ENCODE results near the gene HSD17B8. TPM values are rescaled to one million over a fixed set of nuclear protein-coding genes. Genes with fewer than 3 reads are reported as not detected.

The HSD17B8 gene
- total and polyA plus RNA-seq, 10 of the 15 experiments (the other 5 are each of a cell fraction or from before 2014, with no cell fraction given): 3.1 to 54.3 (median 26.5) TPM

DNA sequence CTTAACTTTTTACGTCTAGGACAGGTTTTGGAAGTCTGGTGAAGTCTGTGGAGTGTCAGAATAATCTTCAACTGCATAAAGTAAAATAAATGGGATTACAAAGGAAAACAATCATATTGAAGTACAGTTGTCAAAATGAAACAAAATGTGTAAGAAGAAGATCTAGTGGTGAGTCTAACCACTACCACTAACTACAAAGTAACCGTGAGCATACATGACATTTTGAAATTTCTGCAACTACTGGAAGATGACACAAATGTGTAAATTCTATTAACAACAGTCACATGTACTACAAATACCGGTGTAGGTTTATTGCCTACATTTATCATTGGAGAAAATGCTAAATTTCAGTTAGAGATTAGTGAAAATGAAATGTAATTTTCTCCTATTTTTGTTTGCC is 37.5 kb downstream of the HSD17B8 start:
- no peak for DNase-seq (ENCODE audit: low read depth, low spot score)
- H3K79me2 ChIP-seq (ENCODE audit: control insufficient read depth, insufficient read depth, low read length): no peaks in the 10 kb centered on the region
- H3K4me1 ChIP-seq (ENCODE audit: control insufficient read depth, insufficient read depth, low read length): no peaks in the 10 kb centered on the region
- SMC1A ChIA-PET (ENCODE audit: uncharacterized antibody, unreplicated experiment): no interaction called here
- in situ Hi-C loops (cut with MboI) (no loop called here), intact Hi-C loops (cut with micrococcal nuclease; ENCODE audit: unreplicated experiment) (no loop called here)
- RAD21 ChIA-PET (ENCODE audit: unreplicated experiment): no interaction called here
- TF ChIP-seq BHLHE40 (IDR thresholded peaks at IDR 0.05; ENCODE audit: borderline replicate concordance in 1 of 2, low read depth in 2 of 2, low read length in 1 of 2) (peak in 1 of 2 experiments; percentile 14; a peak in 1 of 4 replicates), SRF (IDR thresholded peaks at IDR 0.05; ENCODE audit: low read depth in 2 of 2, low read length in 2 of 2) (no peak), PML (IDR thresholded peaks at IDR 0.05; ENCODE audit: low read length) (no peak), JUNB (IDR thresholded peaks at IDR 0.05) (peak; percentile 38), MYB (IDR thresholded peaks at IDR 0.05; ENCODE audit: borderline replicate concordance, low read depth, low read length) (no peak), BMI1 (IDR thresholded peaks at IDR 0.05; ENCODE audit: borderline replicate concordance) (no peak), RUNX3 (IDR thresholded peaks at IDR 0.05; ENCODE audit: low read length) (peak; percentile 39; the same call in 1 of the 2 replicates), BRCA1 (IDR thresholded peaks at IDR 0.05; ENCODE audit: low read depth, low read length) (no peak)
- no peaks in the 10 kb centered on the region for H3K36me3 ChIP-seq (ENCODE audit: control insufficient read depth in 2 of 2, insufficient read depth in 2 of 2, low read length in 1 of 2)
- ATAC-seq: peak; percentile 65
- CTCF ChIA-PET: no interaction called here
- H2AFZ ChIP-seq (ENCODE audit: control insufficient read depth, low read depth, low read length): no peak overlapping the region
- BruUV-seq (replicated peaks): no TSS peak
- H3K9ac ChIP-seq (ENCODE audit: control insufficient read depth, insufficient read depth, low read length): no peak overlapping the region
- peak; percentile 92 for FAIRE-seq
- POLR2A ChIA-PET: no interaction called here
- no peaks in the 10 kb centered on the region; a peak in 1 of 4 replicates for H3K27me3 ChIP-seq (replicated peaks in 1 of 2; ENCODE audit: control insufficient read depth in 2 of 2, insufficient read depth in 2 of 2, low read length in 1 of 2)
- no peak overlapping the region for H3K4me2 ChIP-seq (ENCODE audit: control insufficient read depth, insufficient read depth)
- H3K27ac ChIP-seq (ENCODE audit: control insufficient read depth, insufficient read depth): no peak overlapping the region
- 3% methylated on average over 3 of the region's 3 CpGs for WGBS (ENCODE audit: insufficient coverage, insufficient replicate concordance, low lambda C conversion rate, missing lambda C conversion rate)
- no peaks in the 10 kb centered on the region for H3K9me3 ChIP-seq (replicated peaks; ENCODE audit: control insufficient read depth, insufficient read depth, low read length)
- no peak overlapping the region for H3K4me3 ChIP-seq
- H4K20me1 ChIP-seq (ENCODE audit: control insufficient read depth, insufficient read depth): no peaks in the 10 kb centered on the region

DNA sequence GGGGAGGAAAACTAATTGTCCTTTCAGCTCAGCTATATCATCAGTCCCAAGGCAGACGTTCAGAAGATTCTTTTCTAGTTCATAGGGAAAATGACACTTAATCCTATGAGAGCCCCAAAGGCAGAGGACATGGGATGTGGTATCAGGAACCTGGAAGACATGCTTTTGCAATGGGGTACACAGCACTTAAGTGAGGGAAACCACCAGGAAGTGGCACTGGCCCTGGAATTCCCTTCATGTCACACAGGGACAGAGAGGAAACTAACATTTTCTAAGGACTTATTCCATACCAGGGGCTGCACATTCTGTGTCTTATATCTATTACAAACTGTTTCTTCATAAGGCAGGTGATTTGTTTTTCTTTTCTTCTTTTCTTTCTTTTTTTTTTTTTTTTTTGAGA is 39.0 kb downstream of the HSD17B8 start:
- no peak for ATAC-seq
- ChIA-PET POLR2A (interaction anchor here (1.0 kb wide), 1 partner anchor 125 kb away, joined by 3 read pairs; no protein-coding TSS in a partner anchor), RAD21 (ENCODE audit: unreplicated experiment) (interaction anchor here (1.1 to 1.4 kb wide), 2 partner anchors 71 to 93 kb away, joined by 3 to 4 read pairs; no protein-coding TSS in a partner anchor), CTCF (no interaction called here), SMC1A (ENCODE audit: uncharacterized antibody, unreplicated experiment) (interaction anchor here (0.8 kb wide), 1 partner anchor 833 kb away, joined by 3 read pairs; no protein-coding TSS in a partner anchor)
- Histone ChIP-seq H3K79me2 (ENCODE audit: control insufficient read depth, insufficient read depth, low read length) (no peaks in the 10 kb centered on the region), H4K20me1 (ENCODE audit: control insufficient read depth, insufficient read depth) (no peaks in the 10 kb centered on the region), H3K9ac (ENCODE audit: control insufficient read depth, insufficient read depth, low read length) (no peak overlapping the region), H2AFZ (ENCODE audit: control insufficient read depth, low read depth, low read length) (no peak overlapping the region), H3K4me2 (ENCODE audit: control insufficient read depth, insufficient read depth) (no peak overlapping the region), H3K27me3 (replicated peaks in 1 of 2; ENCODE audit: control insufficient read depth in 2 of 2, insufficient read depth in 2 of 2, low read length in 1 of 2) (no peaks in the 10 kb centered on the region), H3K4me3 (no peak overlapping the region), H3K36me3 (ENCODE audit: control insufficient read depth in 2 of 2, insufficient read depth in 2 of 2, low read length in 1 of 2) (no peaks in the 10 kb centered on the region), H3K4me1 (ENCODE audit: control insufficient read depth, insufficient read depth, low read length) (peaks cover under 1% of the 10 kb centered on the region; the same call in 1 of the 2 replicates), H3K27ac (ENCODE audit: control insufficient read depth, insufficient read depth) (no peak overlapping the region), H3K9me3 (replicated peaks; ENCODE audit: control insufficient read depth, insufficient read depth, low read length) (no peaks in the 10 kb centered on the region)
- intact Hi-C loops (cut with micrococcal nuclease; ENCODE audit: unreplicated experiment): no loop called here
- BruUV-seq (replicated peaks): no TSS peak
- in situ Hi-C loops (cut with MboI): no loop called here
- DNase-seq (ENCODE audit: low read depth, low spot score): no peak
- WGBS (ENCODE audit: insufficient coverage, insufficient replicate concordance, low lambda C conversion rate, missing lambda C conversion rate): 0% methylated on average over 1 of the region's 1 CpG
- FAIRE-seq: no peak
- TF ChIP-seq NFIC (IDR thresholded peaks at IDR 0.05; ENCODE audit: low read depth, low read length) (no peak), TCF12 (IDR thresholded peaks at IDR 0.05; ENCODE audit: low read depth, low read length) (no peak), DPF2 (IDR thresholded peaks at IDR 0.05) (no peak)
- TF ChIP-seq, protein P1, sequence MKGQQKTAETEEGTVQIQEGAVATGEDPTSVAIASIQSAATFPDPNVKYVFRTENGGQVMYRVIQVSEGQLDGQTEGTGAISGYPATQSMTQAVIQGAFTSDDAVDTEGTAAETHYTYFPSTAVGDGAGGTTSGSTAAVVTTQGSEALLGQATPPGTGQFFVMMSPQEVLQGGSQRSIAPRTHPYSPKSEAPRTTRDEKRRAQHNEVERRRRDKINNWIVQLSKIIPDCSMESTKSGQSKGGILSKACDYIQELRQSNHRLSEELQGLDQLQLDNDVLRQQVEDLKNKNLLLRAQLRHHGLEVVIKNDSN (IDR thresholded peaks at IDR 0.05; ENCODE audit: borderline replicate concordance, extremely low read length, insufficient read depth, low read depth, low read length): no peak
- TF ChIP-seq, protein P2, sequence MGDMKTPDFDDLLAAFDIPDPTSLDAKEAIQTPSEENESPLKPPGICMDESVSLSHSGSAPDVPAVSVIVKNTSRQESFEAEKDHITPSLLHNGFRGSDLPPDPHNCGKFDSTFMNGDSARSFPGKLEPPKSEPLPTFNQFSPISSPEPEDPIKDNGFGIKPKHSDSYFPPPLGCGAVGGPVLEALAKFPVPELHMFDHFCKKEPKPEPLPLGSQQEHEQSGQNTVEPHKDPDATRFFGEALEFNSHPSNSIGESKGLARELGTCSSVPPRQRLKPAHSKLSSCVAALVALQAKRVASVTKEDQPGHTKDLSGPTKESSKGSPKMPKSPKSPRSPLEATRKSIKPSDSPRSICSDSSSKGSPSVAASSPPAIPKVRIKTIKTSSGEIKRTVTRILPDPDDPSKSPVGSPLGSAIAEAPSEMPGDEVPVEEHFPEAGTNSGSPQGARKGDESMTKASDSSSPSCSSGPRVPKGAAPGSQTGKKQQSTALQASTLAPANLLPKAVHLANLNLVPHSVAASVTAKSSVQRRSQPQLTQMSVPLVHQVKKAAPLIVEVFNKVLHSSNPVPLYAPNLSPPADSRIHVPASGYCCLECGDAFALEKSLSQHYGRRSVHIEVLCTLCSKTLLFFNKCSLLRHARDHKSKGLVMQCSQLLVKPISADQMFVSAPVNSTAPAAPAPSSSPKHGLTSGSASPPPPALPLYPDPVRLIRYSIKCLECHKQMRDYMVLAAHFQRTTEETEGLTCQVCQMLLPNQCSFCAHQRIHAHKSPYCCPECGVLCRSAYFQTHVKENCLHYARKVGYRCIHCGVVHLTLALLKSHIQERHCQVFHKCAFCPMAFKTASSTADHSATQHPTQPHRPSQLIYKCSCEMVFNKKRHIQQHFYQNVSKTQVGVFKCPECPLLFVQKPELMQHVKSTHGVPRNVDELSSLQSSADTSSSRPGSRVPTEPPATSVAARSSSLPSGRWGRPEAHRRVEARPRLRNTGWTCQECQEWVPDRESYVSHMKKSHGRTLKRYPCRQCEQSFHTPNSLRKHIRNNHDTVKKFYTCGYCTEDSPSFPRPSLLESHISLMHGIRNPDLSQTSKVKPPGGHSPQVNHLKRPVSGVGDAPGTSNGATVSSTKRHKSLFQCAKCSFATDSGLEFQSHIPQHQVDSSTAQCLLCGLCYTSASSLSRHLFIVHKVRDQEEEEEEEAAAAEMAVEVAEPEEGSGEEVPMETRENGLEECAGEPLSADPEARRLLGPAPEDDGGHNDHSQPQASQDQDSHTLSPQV (IDR thresholded peaks at IDR 0.05): no peak
